SU-DHL-6 (cell line): ENCODE data around the gene LAPTM5.

Source experiments
- H2AFZ ChIP-seq: fragments of 200-600 bp; sonication (generic); 2 replicates; pipeline ENCODE4 v1.6.1; 2014; ENCODE audit warnings: low read depth, mild to moderate bottlenecking, moderate library complexity, mixed read lengths, antibody characterized with exemption, low read length; ENCODE audit not compliant: severe bottlenecking
- H3F3A ChIP-seq: fragments of 200-600 bp; shearing (Covaris generic); 2 replicates; pipeline ENCODE4 v1.6.0; 2016; ENCODE audit warnings: antibody characterized with exemption, mild to moderate bottlenecking; ENCODE audit not compliant: insufficient read depth
- H3K27ac ChIP-seq: fragments of 200-600 bp; sonication (generic); 2 replicates; pipeline ENCODE4 v1.5.1; 2016; ENCODE audit warnings: low read depth, mild to moderate bottlenecking, low read length, moderate library complexity, mixed read lengths
- H3K27me3 ChIP-seq: fragments of 200-600 bp; sonication (generic), shearing (Covaris generic); 2 replicates; pipeline ENCODE4 v1.6.0; 2014; ENCODE audit warnings: mild to moderate bottlenecking, low read length
- H3K36me3 ChIP-seq: fragments of 200-600 bp; sonication (generic); 2 replicates; pipeline ENCODE4 v1.6.1; 2014; ENCODE audit warnings: mild to moderate bottlenecking, low read length, mixed read lengths
- H3K4me2 ChIP-seq: fragments of 300-600, 200-600 bp; shearing (Covaris generic), sonication (generic); 2 replicates; pipeline ENCODE4 v1.6.0; 2014; ENCODE audit warnings: low read length, low read depth, mild to moderate bottlenecking; ENCODE audit not compliant: poor library complexity, severe bottlenecking
- H3K4me3 ChIP-seq: fragments of 200-600 bp; sonication (generic); 2 replicates; pipeline ENCODE4 v1.5.1; 2014; ENCODE audit warnings: antibody characterized with exemption, low read length, mild to moderate bottlenecking, mixed read lengths; ENCODE audit not compliant: insufficient read depth, poor library complexity, severe bottlenecking
- H3K79me2 ChIP-seq: fragments of 200-600 bp; sonication (generic); 2 replicates; pipeline ENCODE4 v1.6.1; 2014; ENCODE audit warnings: mild to moderate bottlenecking, low read length, moderate library complexity; ENCODE audit not compliant: insufficient read depth
- H3K9ac ChIP-seq: fragments of 200-600 bp; sonication (generic); 2 replicates; pipeline ENCODE4 v1.7.0; 2014; ENCODE audit warnings: mild to moderate bottlenecking, low read length
- H3K9me2 ChIP-seq: fragments of 200-600 bp; sonication (generic); replicated peaks from 2 replicates; pipeline ENCODE4 v1.6.1; 2014; ENCODE audit warnings: low read length; ENCODE audit not compliant: insufficient read depth
- H3K9me3 ChIP-seq: fragments of 200-600 bp; sonication (generic); 2 replicates; pipeline ENCODE4 v1.6.1; 2014; ENCODE audit warnings: low read length, mixed read lengths; ENCODE audit not compliant: insufficient read depth
- H4K20me1 ChIP-seq: fragments of 200-600 bp; sonication (generic); 2 replicates; pipeline ENCODE4 v1.6.1; 2014; ENCODE audit warnings: low read depth, mild to moderate bottlenecking, antibody characterized with exemption, low read length, moderate library complexity, mixed read lengths
- EZH2phosphoT487 ChIP-seq: fragments of 200-600 bp; sonication (generic), shearing (Covaris generic); conservative IDR thresholded peaks from 2 replicates; pipeline ENCODE4 v1.6.1; 2018; ENCODE audit warnings: mild to moderate bottlenecking, antibody characterized with exemption, low read length, moderate library complexity, mixed read lengths
- TF ChIP-seq, protein P1 (sequence below): fragments of 200-600 bp; sonication (generic); IDR thresholded peaks from one replicate; pipeline ENCODE4 v1.5.1; 2017; ENCODE audit warnings: antibody characterized with exemption, mild to moderate bottlenecking, low read length, moderate library complexity; ENCODE audit not compliant: insufficient read depth, poor library complexity, severe bottlenecking

LAPTM5 gene

DNA sequence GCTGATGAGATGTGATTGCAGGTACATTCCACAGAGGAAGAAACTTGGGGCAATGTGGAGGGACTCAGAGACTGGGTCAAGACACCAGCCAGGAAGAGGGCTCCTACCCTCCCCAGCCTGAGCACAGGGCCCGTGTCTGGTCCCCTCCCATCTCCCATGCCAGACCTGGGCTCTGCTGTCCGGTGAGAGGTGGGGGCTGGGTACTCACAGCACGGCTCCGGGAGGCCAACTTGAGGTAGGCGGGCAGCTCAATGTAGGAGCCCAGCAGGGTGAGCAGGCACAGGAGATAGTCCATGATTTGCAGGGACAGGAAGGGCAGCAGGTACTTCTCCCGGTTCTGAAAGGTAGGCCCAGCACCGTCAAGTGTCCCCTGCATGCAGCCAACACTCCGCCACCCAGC, 18.0 kb downstream of the LAPTM5 start:
- peaks cover 32% of the 10 kb centered on the region for H3K36me3 ChIP-seq
- peaks cover 28% of the 10 kb centered on the region for H4K20me1 ChIP-seq
- peaks cover 45% of the 10 kb centered on the region for H3K79me2 ChIP-seq
- H3K9me2 ChIP-seq = no peaks in the 10 kb centered on the region
- H3K9ac ChIP-seq = no peak overlapping the region
- H2AFZ ChIP-seq = no peak overlapping the region
- H3K27me3 ChIP-seq = no peaks in the 10 kb centered on the region
- TF ChIP-seq EZH2phosphoT487 = no peak
- TF ChIP-seq, protein P1, sequence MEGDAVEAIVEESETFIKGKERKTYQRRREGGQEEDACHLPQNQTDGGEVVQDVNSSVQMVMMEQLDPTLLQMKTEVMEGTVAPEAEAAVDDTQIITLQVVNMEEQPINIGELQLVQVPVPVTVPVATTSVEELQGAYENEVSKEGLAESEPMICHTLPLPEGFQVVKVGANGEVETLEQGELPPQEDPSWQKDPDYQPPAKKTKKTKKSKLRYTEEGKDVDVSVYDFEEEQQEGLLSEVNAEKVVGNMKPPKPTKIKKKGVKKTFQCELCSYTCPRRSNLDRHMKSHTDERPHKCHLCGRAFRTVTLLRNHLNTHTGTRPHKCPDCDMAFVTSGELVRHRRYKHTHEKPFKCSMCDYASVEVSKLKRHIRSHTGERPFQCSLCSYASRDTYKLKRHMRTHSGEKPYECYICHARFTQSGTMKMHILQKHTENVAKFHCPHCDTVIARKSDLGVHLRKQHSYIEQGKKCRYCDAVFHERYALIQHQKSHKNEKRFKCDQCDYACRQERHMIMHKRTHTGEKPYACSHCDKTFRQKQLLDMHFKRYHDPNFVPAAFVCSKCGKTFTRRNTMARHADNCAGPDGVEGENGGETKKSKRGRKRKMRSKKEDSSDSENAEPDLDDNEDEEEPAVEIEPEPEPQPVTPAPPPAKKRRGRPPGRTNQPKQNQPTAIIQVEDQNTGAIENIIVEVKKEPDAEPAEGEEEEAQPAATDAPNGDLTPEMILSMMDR = no peak
- peaks cover 23% of the 10 kb centered on the region for H3F3A ChIP-seq
- H3K4me3 ChIP-seq = no peak overlapping the region
- H3K9me3 ChIP-seq = no peaks in the 10 kb centered on the region
- no peak overlapping the region for H3K27ac ChIP-seq
- no peak overlapping the region for H3K4me2 ChIP-seq

- peaks cover 32% of the 10 kb centered on the region for H3K36me3 ChIP-seq
These were observed 18.6 kb downstream of the LAPTM5 start for GRCh38 chr1:30738715-30739559.

DNA sequence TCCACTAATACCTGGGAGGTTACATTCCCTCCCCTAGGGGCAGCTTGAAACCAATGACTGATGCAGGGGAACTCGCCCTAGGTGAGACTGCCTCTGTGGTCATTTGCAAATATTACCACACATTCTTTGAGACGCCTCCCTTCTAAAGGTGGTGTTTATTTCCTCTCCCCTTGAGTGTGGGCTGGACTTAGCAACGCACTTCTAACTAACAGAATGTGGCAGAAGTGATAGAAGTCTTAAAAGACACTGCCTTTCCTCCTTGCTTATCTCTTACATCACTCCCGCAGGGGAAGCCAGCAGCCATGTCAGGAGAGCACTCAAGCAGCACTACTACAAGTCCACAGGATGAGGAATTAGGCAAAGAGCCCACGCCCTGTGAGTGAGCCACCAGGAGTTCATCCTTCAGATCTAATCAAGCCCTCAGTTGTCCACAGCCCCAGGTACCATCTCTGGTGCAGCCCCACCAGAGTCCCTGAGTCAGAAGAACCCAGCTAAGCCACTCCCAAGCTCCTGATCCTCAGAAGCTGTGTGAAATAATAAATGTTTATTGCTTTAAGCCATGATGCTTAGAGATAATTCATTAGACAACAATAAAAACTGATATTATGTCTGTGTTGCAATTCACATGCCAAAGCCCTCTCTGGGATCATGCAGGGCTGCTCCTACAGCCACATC, 19.4 kb downstream of the LAPTM5 start:
- no peak overlapping the region for H3K4me2 ChIP-seq
- H3K27ac ChIP-seq = no peak overlapping the region
- peaks cover 35% of the 10 kb centered on the region for H3K79me2 ChIP-seq
- no peaks in the 10 kb centered on the region for H3K9me3 ChIP-seq
- TF ChIP-seq EZH2phosphoT487 = no peak
- TF ChIP-seq, protein P1 = no peak
- no peak overlapping the region for H3K4me3 ChIP-seq
- H3K36me3 ChIP-seq = peaks cover 32% of the 10 kb centered on the region
- H3K27me3 ChIP-seq = no peaks in the 10 kb centered on the region
- no peak overlapping the region for H3K9ac ChIP-seq
- no peak overlapping the region for H2AFZ ChIP-seq
- peaks cover 25% of the 10 kb centered on the region for H4K20me1 ChIP-seq
- no peaks in the 10 kb centered on the region for H3K9me2 ChIP-seq
- peaks cover 26% of the 10 kb centered on the region for H3F3A ChIP-seq

More at GRCh38 chr1:30738715-30739559, 18.6 kb downstream of the LAPTM5 start:
- TF ChIP-seq EZH2phosphoT487 = no peak
- TF ChIP-seq, protein P1 = no peak
- no peaks in the 10 kb centered on the region for H3K27me3 ChIP-seq
- H3K9me3 ChIP-seq = no peaks in the 10 kb centered on the region
- no peaks in the 10 kb centered on the region for H3K9me2 ChIP-seq
- no peak overlapping the region for H3K27ac ChIP-seq
- no peak overlapping the region for H2AFZ ChIP-seq
- no peak overlapping the region for H3K9ac ChIP-seq
- peaks cover 21% of the 10 kb centered on the region for H3F3A ChIP-seq
- no peak overlapping the region for H3K4me2 ChIP-seq
- peaks cover 28% of the 10 kb centered on the region for H4K20me1 ChIP-seq
- no peak overlapping the region for H3K4me3 ChIP-seq
- H3K79me2 ChIP-seq = peaks cover 39% of the 10 kb centered on the region
